ENCODE results near the gene LAMB1. TPM values are rescaled to one million over a fixed set of nuclear protein-coding genes. Genes with fewer than 3 reads are reported as not detected.
"Not testable (repeated sequence)": the region's sequence is repeated elsewhere in the genome, so short reads cannot be mapped to it uniquely, and the experiment has no call there.

Gene LAMB1
- total and polyA plus RNA-seq, 4 donors, result 95.9 to 285 (median 173) TPM

DNA sequence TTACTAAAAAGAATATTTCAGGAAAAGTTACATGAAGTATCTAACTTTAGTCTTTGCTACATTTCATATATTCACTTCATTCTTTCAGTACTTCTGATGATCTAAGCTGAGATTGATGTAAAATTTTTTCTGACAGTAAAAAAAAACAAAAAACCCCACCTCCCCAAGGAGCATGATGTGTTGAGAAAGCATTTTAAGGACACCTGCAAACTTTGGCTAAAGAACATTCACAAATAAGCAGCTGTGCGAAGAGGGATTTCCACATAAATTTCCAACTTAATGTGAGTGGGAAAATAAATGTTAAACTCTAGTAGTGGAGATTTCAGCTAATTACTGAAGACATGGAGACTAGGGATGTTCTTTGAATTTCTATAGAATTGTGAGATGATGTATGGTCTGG, 76.5 kb downstream of the LAMB1 start:
- no peak overlapping the region for H3K9ac ChIP-seq (ENCODE audit: insufficient read depth in 1 of 2, low read length in 2 of 2)
- no peaks in the 10 kb centered on the region for H3K27me3 ChIP-seq (ENCODE audit: control insufficient read depth in 3 of 3, insufficient read depth in 3 of 3, low read length in 2 of 3)
- ATAC-seq (ENCODE audit: insufficient read depth, low FRiP score) (no peak), DNase-seq (no peak)
- H3K4me1 ChIP-seq (ENCODE audit: control insufficient read depth in 5 of 5, insufficient read depth in 5 of 5, low read length in 5 of 5), result peaks cover 0 to under 1% (median 0%) of the 10 kb centered on the region in 5 donors
- WGBS, 2 donors, result 89 to 94% methylated on average over 1 of the region's 1 CpG
- TF ChIP-seq, protein P1, sequence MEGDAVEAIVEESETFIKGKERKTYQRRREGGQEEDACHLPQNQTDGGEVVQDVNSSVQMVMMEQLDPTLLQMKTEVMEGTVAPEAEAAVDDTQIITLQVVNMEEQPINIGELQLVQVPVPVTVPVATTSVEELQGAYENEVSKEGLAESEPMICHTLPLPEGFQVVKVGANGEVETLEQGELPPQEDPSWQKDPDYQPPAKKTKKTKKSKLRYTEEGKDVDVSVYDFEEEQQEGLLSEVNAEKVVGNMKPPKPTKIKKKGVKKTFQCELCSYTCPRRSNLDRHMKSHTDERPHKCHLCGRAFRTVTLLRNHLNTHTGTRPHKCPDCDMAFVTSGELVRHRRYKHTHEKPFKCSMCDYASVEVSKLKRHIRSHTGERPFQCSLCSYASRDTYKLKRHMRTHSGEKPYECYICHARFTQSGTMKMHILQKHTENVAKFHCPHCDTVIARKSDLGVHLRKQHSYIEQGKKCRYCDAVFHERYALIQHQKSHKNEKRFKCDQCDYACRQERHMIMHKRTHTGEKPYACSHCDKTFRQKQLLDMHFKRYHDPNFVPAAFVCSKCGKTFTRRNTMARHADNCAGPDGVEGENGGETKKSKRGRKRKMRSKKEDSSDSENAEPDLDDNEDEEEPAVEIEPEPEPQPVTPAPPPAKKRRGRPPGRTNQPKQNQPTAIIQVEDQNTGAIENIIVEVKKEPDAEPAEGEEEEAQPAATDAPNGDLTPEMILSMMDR (IDR thresholded peaks at IDR 0.05; ENCODE audit: control extremely low read depth, extremely low read depth), result no peak
- H3K9me3 ChIP-seq (ENCODE audit: control insufficient read depth in 4 of 4, insufficient read depth in 3 of 4, low read length in 3 of 4), result no peaks in the 10 kb centered on the region
- H3K27ac ChIP-seq (ENCODE audit: low read depth in 1 of 2, low read length in 1 of 2), result no peak overlapping the region
- H3K36me3 ChIP-seq (ENCODE audit: control insufficient read depth in 4 of 4, insufficient read depth in 4 of 4, low read length in 4 of 4), result peaks cover 7 to 44% (median 30%) of the 10 kb centered on the region in 4 donors
- H3K4me3 ChIP-seq, result no peak overlapping the region

DNA sequence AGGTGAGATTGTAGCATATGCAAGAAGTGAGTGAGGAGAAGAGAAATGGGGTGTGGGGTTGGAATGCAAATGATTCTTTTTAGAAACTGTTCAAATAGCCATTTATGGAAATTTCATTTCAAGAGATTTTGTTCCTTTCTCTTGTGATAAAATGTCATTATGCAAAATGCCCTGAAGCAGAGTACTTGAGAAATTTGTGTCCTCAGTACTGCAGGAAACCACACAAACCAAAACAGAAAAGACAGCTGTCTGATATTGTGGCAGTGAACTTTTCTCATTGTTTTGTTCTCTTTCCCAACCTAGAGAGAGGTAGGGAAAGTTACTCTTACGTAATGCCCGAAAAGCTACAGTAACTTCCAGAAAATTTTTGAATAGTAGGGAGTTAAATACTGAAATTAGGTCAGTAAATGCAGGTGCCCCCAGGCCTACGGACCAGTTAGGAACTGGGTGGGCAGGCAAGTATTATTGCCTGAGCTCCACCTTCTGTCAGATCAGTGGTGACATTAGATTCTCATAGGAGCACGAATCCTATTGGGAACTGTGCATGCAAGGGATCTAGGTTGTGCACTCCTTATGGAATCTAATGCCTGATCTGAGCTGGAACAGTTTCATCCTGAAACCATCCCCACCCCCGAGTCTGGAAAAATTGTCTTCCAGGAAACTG, 78.0 kb downstream of the LAMB1 start:
- no peaks in the 10 kb centered on the region for H3K27me3 ChIP-seq (ENCODE audit: control insufficient read depth in 3 of 3, insufficient read depth in 3 of 3, low read length in 2 of 3)
- TF ChIP-seq, protein P1 (IDR thresholded peaks at IDR 0.05; ENCODE audit: control extremely low read depth, extremely low read depth), result no peak
- peaks cover 0 to 7% (median 0%) of the 10 kb centered on the region in 5 donors for H3K4me1 ChIP-seq (ENCODE audit: control insufficient read depth in 5 of 5, insufficient read depth in 5 of 5, low read length in 5 of 5)
- peak overlapping the region; percentile 3 to 47 for H3K27ac ChIP-seq (ENCODE audit: low read depth in 1 of 2, low read length in 1 of 2)
- no peaks in the 10 kb centered on the region for H3K9me3 ChIP-seq (ENCODE audit: control insufficient read depth in 4 of 4, insufficient read depth in 3 of 4, low read length in 3 of 4)
- H3K4me3 ChIP-seq, result no peak overlapping the region
- ATAC-seq (ENCODE audit: insufficient read depth, low FRiP score) (no peak), DNase-seq (no peak)
- H3K36me3 ChIP-seq (ENCODE audit: control insufficient read depth in 4 of 4, insufficient read depth in 4 of 4, low read length in 4 of 4), result peaks cover 9 to 41% (median 30%) of the 10 kb centered on the region in 4 donors
- no peak overlapping the region for H3K9ac ChIP-seq (ENCODE audit: insufficient read depth in 1 of 2, low read length in 2 of 2)
- WGBS, 2 donors, result 52 to 65% methylated on average over 5 of the region's 5 CpGs

DNA sequence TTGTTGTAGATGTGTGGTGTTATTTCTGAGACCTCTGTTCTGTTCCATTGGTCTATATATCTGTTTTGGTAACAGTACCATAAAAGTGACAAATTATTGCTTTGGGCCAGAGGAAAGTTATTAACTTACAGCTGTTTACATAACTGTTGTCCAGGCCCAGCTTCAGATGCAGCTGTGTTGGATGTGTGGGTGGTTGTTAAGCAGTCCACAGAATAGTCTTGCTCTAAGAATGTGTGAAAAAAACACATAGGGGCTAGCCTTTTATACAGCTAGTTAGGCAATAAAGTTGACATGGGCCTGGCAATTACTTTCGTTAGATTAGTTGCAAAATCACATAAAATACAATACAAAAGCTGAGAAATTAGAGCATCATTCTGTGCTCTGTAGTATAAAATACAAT, 80.1 kb downstream of the LAMB1 start:
- ATAC-seq (ENCODE audit: insufficient read depth, low FRiP score) (no peak), DNase-seq (no peak)
- Histone ChIP-seq H3K36me3 (ENCODE audit: control insufficient read depth in 4 of 4, insufficient read depth in 4 of 4, low read length in 4 of 4) (peaks cover 13 to 44% (median 35%) of the 10 kb centered on the region in 4 donors), H3K4me3 (no peak overlapping the region), H3K27ac (ENCODE audit: low read depth in 1 of 2, low read length in 1 of 2) (no peak overlapping the region), H3K9me3 (ENCODE audit: control insufficient read depth in 4 of 4, insufficient read depth in 3 of 4, low read length in 3 of 4) (no peaks in the 10 kb centered on the region), H3K27me3 (ENCODE audit: control insufficient read depth in 3 of 3, insufficient read depth in 3 of 3, low read length in 2 of 3) (no peaks in the 10 kb centered on the region), H3K4me1 (ENCODE audit: control insufficient read depth in 5 of 5, insufficient read depth in 5 of 5, low read length in 5 of 5) (peaks cover 0 to 8% (median 0%) of the 10 kb centered on the region in 5 donors), H3K9ac (ENCODE audit: insufficient read depth in 1 of 2, low read length in 2 of 2) (no peak overlapping the region)
- TF ChIP-seq, protein P1 (IDR thresholded peaks at IDR 0.05; ENCODE audit: control extremely low read depth, extremely low read depth), result no peak
- WGBS, 2 donors, result 33 to 73% methylated on average over 1 of the region's 1 CpG

DNA sequence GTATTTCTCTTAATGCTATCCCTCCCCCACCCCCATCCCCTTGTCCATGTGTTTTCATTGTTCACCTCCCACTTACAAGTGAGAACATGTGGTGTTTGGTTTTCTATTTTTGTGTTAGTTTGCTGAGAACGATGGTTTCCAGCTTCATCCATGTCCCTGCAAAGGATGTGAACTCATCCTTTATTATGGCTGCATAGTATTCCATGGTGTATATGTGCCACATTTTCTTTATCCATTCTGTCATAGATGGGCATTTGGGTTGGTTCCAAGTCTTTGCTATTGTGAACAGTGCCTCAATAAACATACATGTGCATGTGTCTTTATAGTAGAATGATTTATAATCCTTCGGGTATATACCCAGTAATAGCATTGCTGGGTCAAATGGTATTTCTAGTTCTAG, 81.1 kb downstream of the LAMB1 start:
- peaks cover 12 to 46% (median 42%) of the 10 kb centered on the region in 4 donors for H3K36me3 ChIP-seq (ENCODE audit: control insufficient read depth in 4 of 4, insufficient read depth in 4 of 4, low read length in 4 of 4)
- not testable (repeated sequence) for H3K27me3 ChIP-seq (ENCODE audit: control insufficient read depth in 3 of 3, insufficient read depth in 3 of 3, low read length in 2 of 3); H3K9ac ChIP-seq (ENCODE audit: insufficient read depth in 1 of 2, low read length in 2 of 2); H3K4me1 ChIP-seq (ENCODE audit: control insufficient read depth in 5 of 5, insufficient read depth in 5 of 5, low read length in 5 of 5); H3K27ac ChIP-seq (ENCODE audit: low read depth in 1 of 2, low read length in 1 of 2); ATAC-seq (ENCODE audit: insufficient read depth, low FRiP score); H3K9me3 ChIP-seq (ENCODE audit: control insufficient read depth in 4 of 4, insufficient read depth in 3 of 4, low read length in 3 of 4); DNase-seq; H3K4me3 ChIP-seq
- WGBS, 2 donors, result 69 to 73% methylated on average over 2 of the region's 2 CpGs

All from lung (tissue), 12 donors.